IPS-18a (cell line): ENCODE results near the gene ANKRD24.

Source experiments
- H3K27ac ChIP-seq: one replicate; pipeline ENCODE4 v1.5.1; 2013; ENCODE audit warnings: low read length
- H3K27me3 ChIP-seq: one replicate; pipeline ENCODE4 v1.6.1; 2013; ENCODE audit warnings: mild to moderate bottlenecking, low read length; ENCODE audit not compliant: control insufficient read depth, insufficient read depth
- H3K36me3 ChIP-seq: one replicate; pipeline ENCODE4 v1.6.1; 2013; ENCODE audit warnings: low read depth, low read length; ENCODE audit not compliant: control insufficient read depth
- H3K4me1 ChIP-seq: one replicate; pipeline ENCODE4 v1.6.1; 2013; ENCODE audit warnings: low read depth, low read length; ENCODE audit not compliant: control insufficient read depth
- H3K4me3 ChIP-seq: one replicate; pipeline ENCODE4 v1.5.1; 2013; ENCODE audit warnings: low read length
- H3K9ac ChIP-seq: one replicate; pipeline ENCODE4 v1.6.1; 2013; ENCODE audit warnings: mild to moderate bottlenecking, low read length, moderate library complexity
- H3K9me3 ChIP-seq: one replicate; pipeline ENCODE4 v1.6.1; 2013; ENCODE audit warnings: low read depth, low read length; ENCODE audit not compliant: control insufficient read depth

Gene ANKRD24

DNA sequence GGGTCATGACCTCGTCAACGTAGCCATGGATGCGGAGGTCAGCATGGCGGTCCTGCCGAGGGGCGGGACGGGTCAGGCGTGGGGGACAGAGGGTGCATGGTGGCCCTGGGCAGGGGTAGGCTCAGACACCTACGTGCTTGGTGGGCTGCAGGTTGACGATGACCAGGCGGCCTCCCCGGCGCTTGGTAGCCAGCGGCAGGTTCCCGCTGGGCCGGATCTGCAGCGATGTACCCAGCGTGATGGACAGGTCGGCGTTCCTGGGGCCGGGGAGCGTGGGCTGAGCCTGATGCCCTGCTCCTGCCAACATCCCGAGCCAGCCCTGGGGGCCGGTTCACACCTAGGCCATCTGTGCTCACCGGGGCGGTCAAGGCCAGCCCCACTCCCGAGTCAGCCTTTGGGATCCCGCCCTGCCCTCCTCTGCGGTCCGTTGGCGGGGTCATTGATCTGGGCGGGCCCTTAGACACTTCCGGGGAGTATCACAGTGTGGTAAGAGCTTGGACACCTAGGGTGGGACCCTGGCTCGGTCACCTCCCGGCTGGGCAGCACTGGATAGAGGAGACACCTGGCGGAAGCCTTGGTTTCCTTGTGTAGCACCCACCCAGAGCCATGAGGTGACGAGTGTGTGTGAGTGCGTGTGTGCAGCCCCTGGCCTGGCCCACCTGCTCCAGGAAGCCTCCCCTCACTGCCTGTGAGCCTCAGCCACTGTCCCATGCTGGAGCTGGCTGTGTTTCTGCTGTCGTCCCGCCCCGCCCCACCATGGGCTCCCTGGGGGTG, 7.4 kb upstream of the ANKRD24 start:
- Histone ChIP-seq H3K36me3 (no peaks in the 10 kb centered on the region), H3K9me3 (no peaks in the 10 kb centered on the region), H3K27me3 (peaks cover 25% of the 10 kb centered on the region), H3K4me1 (no peaks in the 10 kb centered on the region), H3K4me3 (no peak overlapping the region), H3K27ac (no peak overlapping the region), H3K9ac (no peak overlapping the region)

- Histone ChIP-seq H3K27ac (no peak overlapping the region), H3K9ac (no peak overlapping the region), H3K27me3 (peaks cover 25% of the 10 kb centered on the region), H3K4me1 (no peaks in the 10 kb centered on the region), H3K36me3 (no peaks in the 10 kb centered on the region), H3K9me3 (no peaks in the 10 kb centered on the region), H3K4me3 (no peak overlapping the region)
Observed at GRCh38 chr19:4175669-4175931, 6.9 kb upstream of the ANKRD24 start.

- H3K9ac ChIP-seq: no peak overlapping the region
- H3K4me3 ChIP-seq: no peak overlapping the region
- no peak overlapping the region for H3K27ac ChIP-seq
- peaks cover 14% of the 10 kb centered on the region for H3K27me3 ChIP-seq
- no peaks in the 10 kb centered on the region for H3K9me3 ChIP-seq
- no peaks in the 10 kb centered on the region for H3K4me1 ChIP-seq
- H3K36me3 ChIP-seq: no peaks in the 10 kb centered on the region
Observed at GRCh38 chr19:4177146-4177545, 5.3 kb upstream of the ANKRD24 start.

DNA sequence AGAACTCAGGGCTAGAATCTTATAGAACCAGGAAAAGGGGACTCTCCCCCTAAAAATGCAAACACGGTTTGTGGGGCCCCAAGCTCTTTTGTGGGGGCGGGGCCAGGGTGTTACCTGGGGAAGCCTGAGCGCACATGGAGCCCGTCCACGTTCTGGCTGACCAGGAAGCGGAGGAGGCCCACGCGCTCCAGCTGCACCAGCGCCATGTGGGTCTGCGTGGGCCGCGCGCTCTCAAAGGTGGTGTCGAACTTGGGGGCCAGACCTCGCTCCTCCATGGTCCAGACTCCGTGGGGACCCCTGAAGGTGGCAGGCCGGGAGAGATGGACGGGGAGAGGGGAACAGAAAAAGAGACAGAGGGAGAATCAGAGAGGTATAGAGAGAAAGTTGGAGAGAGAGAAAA, 3.5 kb upstream of the ANKRD24 start:
- H3K9ac ChIP-seq: no peak overlapping the region
- no peaks in the 10 kb centered on the region for H3K36me3 ChIP-seq
- H3K4me1 ChIP-seq: no peaks in the 10 kb centered on the region
- H3K27ac ChIP-seq: no peak overlapping the region
- H3K27me3 ChIP-seq: no peaks in the 10 kb centered on the region
- no peak overlapping the region for H3K4me3 ChIP-seq
- no peaks in the 10 kb centered on the region for H3K9me3 ChIP-seq

DNA sequence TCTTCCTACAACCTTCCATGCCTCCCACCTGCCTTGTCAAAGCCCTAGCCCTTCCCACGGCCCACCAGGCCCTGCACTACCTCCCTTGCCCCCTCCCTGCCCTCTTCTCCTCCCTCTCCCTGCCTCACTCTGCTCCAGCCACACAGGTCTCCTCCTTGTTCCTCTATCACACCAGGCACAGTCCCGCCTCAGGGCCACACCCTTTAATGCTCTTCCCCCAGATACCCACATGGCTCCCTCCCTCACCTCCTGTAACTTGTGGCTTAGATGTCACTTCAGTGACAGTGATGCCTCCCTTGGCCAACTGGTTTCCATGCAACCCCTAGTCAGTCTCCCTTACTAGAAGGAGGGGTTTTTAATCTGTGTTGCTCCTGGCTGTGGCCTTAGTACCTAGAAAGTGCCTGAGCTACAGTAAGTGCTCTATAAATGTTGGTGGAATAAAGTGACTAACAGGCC, 1.4 kb upstream of the ANKRD24 start:
- Histone ChIP-seq H3K9ac (no peak overlapping the region), H3K4me1 (no peaks in the 10 kb centered on the region), H3K4me3 (no peak overlapping the region), H3K36me3 (no peaks in the 10 kb centered on the region), H3K27me3 (no peaks in the 10 kb centered on the region), H3K9me3 (no peaks in the 10 kb centered on the region), H3K27ac (no peak overlapping the region)

- no peaks in the 10 kb centered on the region for H3K4me1 ChIP-seq
- no peak overlapping the region for H3K27ac ChIP-seq
- no peak overlapping the region for H3K9ac ChIP-seq
- no peaks in the 10 kb centered on the region for H3K9me3 ChIP-seq
- no peaks in the 10 kb centered on the region for H3K36me3 ChIP-seq
- H3K27me3 ChIP-seq: no peaks in the 10 kb centered on the region
- H3K4me3 ChIP-seq: no peak overlapping the region
Observed at GRCh38 chr19:4183967-4184717, 1.7 kb downstream of the ANKRD24 start.

DNA sequence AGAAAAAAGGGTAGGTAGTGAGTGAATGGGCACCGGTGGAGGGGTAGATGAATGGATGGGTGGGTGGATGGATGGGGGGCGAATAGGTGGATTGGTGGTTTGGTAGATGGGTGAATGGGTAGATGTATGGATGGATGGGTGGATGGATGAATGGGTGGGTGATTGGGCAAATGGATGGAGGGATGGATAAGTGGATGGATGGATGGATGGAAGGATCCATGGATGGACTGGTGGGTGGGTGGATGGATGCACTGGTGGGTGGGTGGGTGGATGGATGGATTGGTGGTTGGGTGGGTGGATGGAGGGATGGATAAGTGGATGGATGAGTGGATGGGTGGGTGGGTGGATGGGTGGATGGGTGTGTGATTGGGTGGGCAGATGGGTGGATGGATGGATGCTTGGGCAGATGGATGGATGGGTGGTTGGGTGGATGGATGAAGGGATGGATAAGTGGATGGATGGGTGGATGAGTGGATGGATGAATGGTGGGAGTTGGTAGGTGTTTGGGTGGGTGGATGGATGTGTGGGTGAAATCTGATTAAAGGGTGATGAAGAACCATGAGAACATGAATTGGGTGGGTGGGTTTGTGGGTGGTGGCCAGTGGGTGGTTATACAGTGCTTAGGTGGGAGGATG, 2.3 kb downstream of the ANKRD24 start:
- no peaks in the 10 kb centered on the region for H3K9me3 ChIP-seq
- no peaks in the 10 kb centered on the region for H3K27me3 ChIP-seq
- H3K4me1 ChIP-seq: no peaks in the 10 kb centered on the region
- H3K4me3 ChIP-seq: no peak overlapping the region
- no peak overlapping the region for H3K9ac ChIP-seq
- H3K36me3 ChIP-seq: no peaks in the 10 kb centered on the region
- no peak overlapping the region for H3K27ac ChIP-seq

- Histone ChIP-seq H3K27me3 (no peaks in the 10 kb centered on the region), H3K27ac (no peak overlapping the region), H3K9me3 (no peaks in the 10 kb centered on the region), H3K4me3 (no peak overlapping the region), H3K9ac (no peak overlapping the region), H3K4me1 (no peaks in the 10 kb centered on the region), H3K36me3 (no peaks in the 10 kb centered on the region)
Observed at GRCh38 chr19:4185413-4186086, 3.1 kb downstream of the ANKRD24 start.

DNA sequence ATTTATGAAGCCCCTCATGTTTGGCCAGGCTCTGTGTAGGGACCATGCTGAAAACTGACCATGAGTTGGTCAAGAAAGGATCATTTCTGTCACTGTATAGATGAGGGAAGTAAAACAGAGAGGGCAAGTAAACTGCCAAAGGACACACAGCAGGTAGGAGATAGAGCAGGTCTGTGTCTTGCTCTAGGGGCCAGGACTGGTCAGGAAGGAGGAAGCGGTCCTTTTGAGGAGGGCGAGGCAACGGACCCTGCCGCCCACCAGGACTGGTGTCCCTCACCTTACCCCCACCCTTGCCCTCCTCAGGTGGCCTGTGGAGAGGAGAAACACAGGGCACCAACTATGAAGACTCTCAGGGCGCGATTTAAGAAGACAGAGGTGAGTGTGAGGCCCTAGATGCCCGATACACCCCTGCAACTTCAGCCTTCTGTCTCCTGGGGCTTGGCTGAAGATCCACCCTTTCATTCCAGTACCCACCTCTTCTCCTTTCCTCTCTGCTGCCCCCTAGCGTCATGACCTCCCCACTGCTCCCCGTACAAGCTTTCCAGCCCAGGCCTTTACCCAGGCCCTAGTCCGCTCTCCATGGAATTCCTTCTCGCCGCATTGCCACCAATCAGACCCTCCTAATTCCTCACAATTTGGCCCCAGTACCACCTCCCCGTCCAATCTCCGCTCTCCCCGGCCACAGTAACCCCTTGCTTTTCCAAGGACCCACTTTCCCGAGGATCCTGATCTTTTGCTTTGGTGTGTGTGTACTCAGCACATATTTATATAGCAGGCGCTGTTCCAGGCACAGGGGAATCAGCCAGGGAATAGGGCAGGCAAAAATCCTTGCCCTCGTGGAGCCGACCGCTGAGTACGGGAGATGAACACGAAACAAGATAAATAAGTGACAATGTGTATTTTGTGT, 3.9 kb downstream of the ANKRD24 start:
- H3K27me3 ChIP-seq: no peaks in the 10 kb centered on the region
- H3K4me1 ChIP-seq: no peaks in the 10 kb centered on the region
- H3K27ac ChIP-seq: no peak overlapping the region
- H3K9ac ChIP-seq: no peak overlapping the region
- H3K9me3 ChIP-seq: no peaks in the 10 kb centered on the region
- no peaks in the 10 kb centered on the region for H3K36me3 ChIP-seq
- no peak overlapping the region for H3K4me3 ChIP-seq

DNA sequence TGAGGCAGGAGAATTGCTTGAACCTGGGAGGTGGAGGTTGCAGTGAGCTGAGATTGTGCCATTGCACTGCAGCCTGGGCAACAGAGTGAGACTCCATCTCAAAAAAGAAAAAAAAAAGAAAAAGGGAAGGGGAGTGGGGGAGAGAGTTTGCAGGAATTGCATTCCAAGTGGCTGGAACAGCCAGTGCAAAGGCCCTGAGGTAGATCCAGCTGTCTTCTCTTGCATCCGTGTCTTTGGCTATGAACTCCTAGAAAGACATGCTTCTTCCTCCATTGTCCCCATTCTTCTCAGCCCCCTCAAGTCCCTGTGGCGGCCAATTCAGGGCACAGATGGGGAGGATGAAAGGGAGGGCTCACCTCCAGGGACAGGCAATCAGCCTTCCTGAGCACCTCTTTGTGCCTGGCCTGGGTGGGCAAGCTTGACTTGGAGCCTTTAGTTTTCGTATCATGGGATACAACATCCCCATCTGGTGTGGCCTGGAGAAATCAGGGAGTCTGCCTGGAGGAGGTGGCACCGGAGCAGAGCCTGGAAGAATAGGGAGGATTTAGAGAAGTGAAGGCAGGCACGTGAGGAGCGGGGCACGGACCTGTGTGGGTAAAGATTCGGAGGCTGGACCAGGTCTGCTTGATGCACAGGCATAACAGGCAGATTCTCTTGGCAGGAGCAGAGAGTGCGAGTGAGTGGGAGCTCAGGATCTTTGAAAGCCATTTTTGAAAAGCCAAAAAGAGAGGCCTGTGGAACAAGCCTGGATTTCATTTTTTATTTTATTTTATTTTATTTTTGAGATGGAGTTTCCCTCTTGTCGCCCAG, 5.0 kb downstream of the ANKRD24 start:
- Histone ChIP-seq H3K27ac (no peak overlapping the region), H3K27me3 (no peaks in the 10 kb centered on the region), H3K4me1 (no peaks in the 10 kb centered on the region), H3K36me3 (no peaks in the 10 kb centered on the region), H3K9ac (no peak overlapping the region), H3K4me3 (no peak overlapping the region), H3K9me3 (no peaks in the 10 kb centered on the region)
